Kidney (tissue), 14 donors: ENCODE data around the gene TNFRSF14. TPM values are rescaled to one million over a fixed set of nuclear protein-coding genes. Genes with fewer than 3 reads are reported as not detected.

ENCODE experiments used
- DNase-seq, 5 donors: peaks; one replicate each; pipeline ENCODE4 v3.0.0-alpha.2; 2013 to 2020
- FAIRE-seq: peaks from 2 replicates; lab custom pipeline; 2012; peaks lifted over from hg19 to GRCh38; lab: Jason Lieb, UNC
- H3K27ac ChIP-seq, 2 donors: one replicate each; pipeline ENCODE4 v1.7.0; 2013; ENCODE audit warnings: low read depth in 2 of 2, low read length in 2 of 2, inconsistent platforms in 1 of 2
- H3K27me3 ChIP-seq: one replicate; pipeline ENCODE4 v1.7.1; 2013; ENCODE audit warnings: low read length, inconsistent platforms; ENCODE audit not compliant: control insufficient read depth, insufficient read depth
- H3K36me3 ChIP-seq, 3 donors: one replicate each; pipeline versions ENCODE4 v1.7.0 to v1.7.1; 2013; ENCODE audit warnings: low read length in 3 of 3, control low read depth in 1 of 3, inconsistent platforms in 1 of 3; ENCODE audit not compliant: insufficient read depth in 3 of 3, control insufficient read depth in 2 of 3
- H3K4me1 ChIP-seq, 3 donors: one replicate each; pipeline versions ENCODE4 v1.7.0 to v1.7.1; 2013; ENCODE audit warnings: low read length in 3 of 3, inconsistent platforms in 1 of 3, low read depth in 1 of 3; ENCODE audit not compliant: control insufficient read depth in 2 of 3, insufficient read depth in 2 of 3
- H3K4me3 ChIP-seq, 3 donors: one replicate each; pipeline versions ENCODE4 v1.7.0 to v1.8.1; 2013; ENCODE audit warnings: low read length in 3 of 3, control low read depth in 1 of 3, inconsistent platforms in 1 of 3
- H3K9ac ChIP-seq, 3 donors: one replicate each; pipeline versions ENCODE4 v1.7.0 to v1.7.1; 2013; ENCODE audit warnings: low read length in 3 of 3, control low read depth in 1 of 3, inconsistent platforms in 1 of 3
- H3K9me3 ChIP-seq, 3 donors: one replicate each; pipeline versions ENCODE4 v1.7.0 to v1.7.1; 2013; ENCODE audit warnings: low read length in 3 of 3, control low read depth in 1 of 3, inconsistent platforms in 1 of 3; ENCODE audit not compliant: control insufficient read depth in 2 of 3, insufficient read depth in 1 of 3
- intact Hi-C: fragments of 100-400 bp; cut with DNase I; formaldehyde crosslinking; loops from one replicate; pipeline ENCODE4 v1.11.1; 2022
- polyA plus RNA-seq: library from polyadenylated mRNA; stranded (reverse); fragments of 350-450 nt; fragmentation: Illumina TruSeq; extraction: RNeasy Lipid Tissue Mini Kit (QIAGEN cat#74804); gene quantifications from one replicate; pipeline ENCODE4 v1.2.3, GENCODE V29; 2014; ENCODE audit warnings: low read depth, low replicate concordance; ENCODE audit not compliant: insufficient read depth
- total RNA-seq: library from RNA; stranded (reverse); fragmentation: NEBNext Ultra II Directional; extraction: Animal tissue kit (Norgen Biotek cat#: 25700); gene quantifications from one replicate; pipeline ENCODE4 v1.2.1, GENCODE V29; 2021
- TF ChIP-seq, protein P1 (sequence below): IDR thresholded peaks from 3 replicates; pipeline ENCODE4 v1.5.1; 2012; ENCODE audit warnings: mild to moderate bottlenecking, moderate library complexity, borderline replicate concordance; ENCODE audit not compliant: insufficient read depth; ENCODE audit errors: extremely low read depth
- donor health status: control.
- donor health status: control.
- donor health status: control.
- donor health status: control.
- donor health status: control.
- donor health status: DM: yes; HTN: yes; CAD: no.
- donor health status: Normal renal cell carcinoma (clear cell type).

Gene TNFRSF14
- total and polyA plus RNA-seq, 2 donors from 2014 or later: 95.0 to 99.1 TPM

DNA sequence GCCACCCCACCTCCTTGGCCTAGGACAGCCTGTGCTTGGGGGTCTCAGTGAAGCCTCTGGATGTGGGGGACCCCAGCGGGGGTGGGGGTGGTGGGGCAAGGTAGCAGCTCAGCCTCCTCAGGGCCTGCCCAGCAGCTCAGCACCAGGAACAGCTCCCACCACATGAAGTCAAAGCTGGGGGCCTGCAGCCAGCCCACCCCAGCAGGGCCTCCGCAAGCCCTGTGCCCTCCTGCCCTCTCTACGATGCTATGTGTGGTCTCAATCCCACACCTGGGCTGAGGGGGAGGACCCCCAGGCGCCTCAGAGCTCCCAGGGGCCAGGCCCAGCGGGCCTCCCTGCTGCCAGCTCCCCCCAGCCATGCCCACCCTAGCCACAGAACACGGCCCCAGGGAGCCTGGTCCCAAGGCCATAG lies 48.4 kb upstream of the TNFRSF14 start:
- Histone ChIP-seq H3K36me3 (peaks cover 0 to 18% (median 7%) of the 10 kb centered on the region in 3 donors), H3K27ac (no peak overlapping the region), H3K4me3 (no peak overlapping the region), H3K9me3 (no peaks in the 10 kb centered on the region), H3K27me3 (peaks cover 4% of the 10 kb centered on the region), H3K4me1 (no peaks in the 10 kb centered on the region), H3K9ac (no peak overlapping the region)
- TF ChIP-seq, protein P1, sequence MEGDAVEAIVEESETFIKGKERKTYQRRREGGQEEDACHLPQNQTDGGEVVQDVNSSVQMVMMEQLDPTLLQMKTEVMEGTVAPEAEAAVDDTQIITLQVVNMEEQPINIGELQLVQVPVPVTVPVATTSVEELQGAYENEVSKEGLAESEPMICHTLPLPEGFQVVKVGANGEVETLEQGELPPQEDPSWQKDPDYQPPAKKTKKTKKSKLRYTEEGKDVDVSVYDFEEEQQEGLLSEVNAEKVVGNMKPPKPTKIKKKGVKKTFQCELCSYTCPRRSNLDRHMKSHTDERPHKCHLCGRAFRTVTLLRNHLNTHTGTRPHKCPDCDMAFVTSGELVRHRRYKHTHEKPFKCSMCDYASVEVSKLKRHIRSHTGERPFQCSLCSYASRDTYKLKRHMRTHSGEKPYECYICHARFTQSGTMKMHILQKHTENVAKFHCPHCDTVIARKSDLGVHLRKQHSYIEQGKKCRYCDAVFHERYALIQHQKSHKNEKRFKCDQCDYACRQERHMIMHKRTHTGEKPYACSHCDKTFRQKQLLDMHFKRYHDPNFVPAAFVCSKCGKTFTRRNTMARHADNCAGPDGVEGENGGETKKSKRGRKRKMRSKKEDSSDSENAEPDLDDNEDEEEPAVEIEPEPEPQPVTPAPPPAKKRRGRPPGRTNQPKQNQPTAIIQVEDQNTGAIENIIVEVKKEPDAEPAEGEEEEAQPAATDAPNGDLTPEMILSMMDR: no peak
- intact Hi-C loops: no loop called here
- DNase-seq: no peak
- no peak for FAIRE-seq

DNA sequence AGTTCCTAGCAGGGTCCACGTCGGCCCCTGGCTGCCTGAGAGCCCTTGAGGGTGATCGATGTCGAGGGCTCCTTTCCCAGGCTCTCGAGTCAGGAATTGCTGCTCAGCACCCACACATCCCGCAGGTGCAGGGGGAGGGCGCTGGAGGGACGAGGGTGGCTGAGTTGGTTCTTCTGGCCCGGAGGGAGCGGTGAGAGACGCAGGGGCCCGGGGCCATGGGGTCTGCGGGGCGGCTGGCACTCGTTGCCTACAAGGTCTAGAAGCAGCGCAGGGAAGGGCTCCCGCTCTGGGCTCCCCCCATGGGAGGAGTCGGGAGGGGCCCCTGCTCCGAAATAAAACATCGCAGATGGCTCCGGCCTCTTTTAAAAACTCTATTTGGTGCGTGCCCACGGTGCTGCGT lies 48.0 kb upstream of the TNFRSF14 start:
- H3K4me3 ChIP-seq: no peak overlapping the region
- intact Hi-C loops: no loop called here
- H3K27ac ChIP-seq: no peak overlapping the region
- peaks cover 4% of the 10 kb centered on the region for H3K27me3 ChIP-seq
- no peak overlapping the region for H3K9ac ChIP-seq
- TF ChIP-seq, protein P1: no peak
- H3K36me3 ChIP-seq: peaks cover 0 to 19% (median 9%) of the 10 kb centered on the region in 3 donors
- no peaks in the 10 kb centered on the region for H3K4me1 ChIP-seq
- FAIRE-seq (no peak), DNase-seq (no peak)
- no peaks in the 10 kb centered on the region for H3K9me3 ChIP-seq

DNA sequence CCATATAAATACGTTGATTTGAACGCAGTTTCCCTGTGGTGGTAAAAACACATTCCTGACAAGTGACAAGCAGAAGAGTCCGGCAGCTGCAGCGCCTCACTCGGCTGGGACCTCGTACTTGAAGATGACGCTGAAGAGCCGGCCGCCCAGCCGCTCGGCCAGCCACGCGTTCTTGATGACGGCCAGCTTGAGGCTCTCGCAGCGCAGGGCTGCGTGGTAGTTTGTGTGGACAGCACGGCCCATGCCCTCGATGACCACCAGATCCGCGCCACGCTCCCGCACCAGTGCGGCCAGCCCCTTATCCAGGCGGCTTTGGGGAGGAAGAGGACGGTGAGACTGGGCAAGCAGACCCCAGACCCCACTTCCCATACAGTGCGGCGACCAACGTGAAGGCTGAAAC lies 47.4 kb upstream of the TNFRSF14 start:
- no peak overlapping the region for H3K27ac ChIP-seq
- intact Hi-C loops: no loop called here
- DNase-seq (no peak), FAIRE-seq (no peak)
- H3K9me3 ChIP-seq: no peaks in the 10 kb centered on the region
- no peaks in the 10 kb centered on the region for H3K4me1 ChIP-seq
- peaks cover 4% of the 10 kb centered on the region for H3K27me3 ChIP-seq
- TF ChIP-seq, protein P1: no peak
- H3K9ac ChIP-seq: no peak overlapping the region
- H3K4me3 ChIP-seq: no peak overlapping the region
- H3K36me3 ChIP-seq: peaks cover 0 to 22% (median 13%) of the 10 kb centered on the region in 3 donors

DNA sequence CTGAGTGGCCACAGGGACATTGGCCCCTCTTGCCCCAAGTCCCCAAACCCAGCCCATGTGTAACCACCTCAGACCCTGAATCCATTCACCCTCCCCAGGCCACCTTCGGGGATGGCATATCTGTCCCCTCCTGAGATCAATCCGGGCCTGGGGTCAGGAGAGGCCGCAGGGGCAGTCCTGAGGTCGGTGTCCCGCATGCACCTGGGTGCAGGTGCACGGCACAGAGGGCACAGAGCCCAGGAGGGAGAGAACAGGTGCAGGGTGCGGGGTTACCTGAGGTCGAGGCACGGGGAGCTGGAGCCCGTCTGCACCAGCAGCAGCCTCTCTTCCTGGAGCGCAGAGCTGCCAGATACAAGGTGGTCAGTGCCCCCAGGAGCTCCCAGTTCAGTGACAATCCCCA lies 46.6 kb upstream of the TNFRSF14 start:
- Histone ChIP-seq H3K4me3 (no peak overlapping the region), H3K9me3 (no peaks in the 10 kb centered on the region), H3K27me3 (peaks cover 2% of the 10 kb centered on the region), H3K27ac (no peak overlapping the region), H3K4me1 (no peaks in the 10 kb centered on the region), H3K36me3 (peaks cover 0 to 22% (median 18%) of the 10 kb centered on the region in 3 donors), H3K9ac (no peak overlapping the region)
- intact Hi-C loops: no loop called here
- FAIRE-seq (no peak), DNase-seq (no peak)
- TF ChIP-seq, protein P1: no peak
